PFSK-1 (cell line): ENCODE measurements around the gene GPR158.

Source experiments
- FOXP2 ChIP-seq: optimal IDR thresholded peaks from 2 replicates; pipeline ENCODE3; 2011; ENCODE audit warnings: borderline replicate concordance, control low read depth, inconsistent platforms; ENCODE audit not compliant: insufficient read depth; ENCODE audit errors: extremely low read length, extremely low read depth
- POLR2AphosphoS5 ChIP-seq: IDR thresholded peaks from 2 replicates; pipeline ENCODE4 v1.6.1; 2012; ENCODE audit warnings: low read depth, mild to moderate bottlenecking, control low read depth, low read length, moderate library complexity
- REST ChIP-seq, 2 experiments: IDR thresholded peaks; 2 replicates each; pipeline versions ENCODE4 v1.6.1 to v1.8.0; 2011 to 2012; ENCODE audit warnings: low read depth in 2 of 2, low read length in 2 of 2, control low read depth in 1 of 2, inconsistent platforms in 1 of 2, mild to moderate bottlenecking in 1 of 2, moderate library complexity in 1 of 2; ENCODE audit not compliant: insufficient read depth in 1 of 2
- SIN3A ChIP-seq: IDR thresholded peaks from 2 replicates; pipeline ENCODE4 v1.6.1; 2012; ENCODE audit warnings: mild to moderate bottlenecking, low read length, moderate library complexity, borderline replicate concordance; ENCODE audit not compliant: insufficient read depth
- TAF1 ChIP-seq: IDR thresholded peaks from 2 replicates; pipeline ENCODE4 v1.6.1; 2012; ENCODE audit warnings: low read length, control low read depth, borderline replicate concordance; ENCODE audit not compliant: insufficient read depth

The GPR158 gene

GRCh38 chr10:25467881-25468280 is 293.1 kb downstream of the GPR158 start:
- TF ChIP-seq REST (IDR thresholded peaks at IDR 0.05; ENCODE audit: insufficient read depth in 1 of 2, low read depth in 2 of 2, low read length in 2 of 2) (no peak), TAF1 (no peak), FOXP2 (no peak), POLR2AphosphoS5 (no peak), SIN3A (no peak)

- no peak for TF ChIP-seq POLR2AphosphoS5
- no peak for TF ChIP-seq TAF1
- no peak for TF ChIP-seq SIN3A
- TF ChIP-seq REST (IDR thresholded peaks at IDR 0.05; ENCODE audit: insufficient read depth in 1 of 2, low read depth in 2 of 2, low read length in 2 of 2): no peak
- no peak for TF ChIP-seq FOXP2
Measured at GRCh38 chr10:25481467-25481866, 306.7 kb downstream of the GPR158 start.

- TF ChIP-seq POLR2AphosphoS5 (no peak), TAF1 (no peak), SIN3A (no peak), REST (IDR thresholded peaks at IDR 0.05; ENCODE audit: insufficient read depth in 1 of 2, low read depth in 2 of 2, low read length in 2 of 2) (no peak), FOXP2 (no peak)
Measured at GRCh38 chr10:25483999-25484398, 309.2 kb downstream of the GPR158 start.

- TF ChIP-seq TAF1: no peak
- TF ChIP-seq SIN3A: no peak
- TF ChIP-seq POLR2AphosphoS5: no peak
- no peak for TF ChIP-seq REST (IDR thresholded peaks at IDR 0.05; ENCODE audit: insufficient read depth in 1 of 2, low read depth in 2 of 2, low read length in 2 of 2)
- no peak for TF ChIP-seq FOXP2
Measured at GRCh38 chr10:25487266-25487665, 312.5 kb downstream of the GPR158 start.

GRCh38 chr10:25492040-25492439 is 317.2 kb downstream of the GPR158 start:
- TF ChIP-seq REST (IDR thresholded peaks at IDR 0.05; ENCODE audit: insufficient read depth in 1 of 2, low read depth in 2 of 2, low read length in 2 of 2): no peak
- no peak for TF ChIP-seq POLR2AphosphoS5
- no peak for TF ChIP-seq SIN3A
- no peak for TF ChIP-seq FOXP2
- no peak for TF ChIP-seq TAF1
